Measurements from ENCODE around the gene DEDD2. TPM values are rescaled to one million over a fixed set of nuclear protein-coding genes. Genes with fewer than 3 reads are reported as not detected.

DEDD2 gene
- polyA plus RNA-seq, 3 donors = 27.9 to 32.9 (median 30.4) TPM

DNA sequence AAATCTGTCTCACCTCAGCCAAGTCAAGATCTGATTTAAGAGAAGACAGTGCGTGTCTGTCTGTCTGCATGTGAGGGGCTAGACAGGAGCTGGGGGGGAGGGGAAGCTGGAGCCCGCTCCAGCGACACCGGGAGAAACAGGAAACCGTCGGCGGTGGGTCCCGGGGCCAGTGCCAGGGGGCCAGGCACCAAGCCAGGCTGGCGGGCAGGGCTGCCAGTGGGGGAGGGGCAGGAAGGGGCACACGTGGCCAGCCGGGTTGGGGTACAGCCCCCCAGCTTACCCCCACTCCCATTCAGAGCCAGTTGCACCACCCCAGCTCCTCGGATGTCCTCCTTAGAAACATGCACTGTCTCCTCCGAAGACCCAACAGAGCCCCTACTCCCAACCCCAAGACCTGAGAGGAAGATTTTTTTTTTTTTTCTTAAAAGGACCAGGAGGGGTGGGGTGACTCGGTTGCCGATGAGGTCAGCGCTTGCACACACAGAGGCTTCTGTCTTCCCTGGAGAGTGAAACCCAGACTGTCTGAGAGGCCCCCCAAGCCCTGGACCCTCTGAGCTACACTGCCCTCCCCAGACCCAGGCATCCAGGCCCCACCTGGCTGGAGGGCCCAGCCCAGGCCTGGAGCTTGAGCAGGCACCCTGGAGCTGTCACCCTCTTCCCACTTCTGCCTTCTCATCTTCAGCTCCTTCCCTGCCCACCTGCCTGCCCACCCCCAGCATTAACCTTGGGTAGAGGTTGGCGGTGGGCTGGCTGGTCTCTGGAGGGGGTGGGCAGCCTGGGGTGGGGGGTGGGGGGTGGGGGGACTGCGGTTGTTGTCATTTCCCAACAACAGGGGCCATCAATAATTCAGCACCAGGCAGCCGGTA lies 33.4 kb upstream of the DEDD2 start:
- DNase-seq = no peak

DNA sequence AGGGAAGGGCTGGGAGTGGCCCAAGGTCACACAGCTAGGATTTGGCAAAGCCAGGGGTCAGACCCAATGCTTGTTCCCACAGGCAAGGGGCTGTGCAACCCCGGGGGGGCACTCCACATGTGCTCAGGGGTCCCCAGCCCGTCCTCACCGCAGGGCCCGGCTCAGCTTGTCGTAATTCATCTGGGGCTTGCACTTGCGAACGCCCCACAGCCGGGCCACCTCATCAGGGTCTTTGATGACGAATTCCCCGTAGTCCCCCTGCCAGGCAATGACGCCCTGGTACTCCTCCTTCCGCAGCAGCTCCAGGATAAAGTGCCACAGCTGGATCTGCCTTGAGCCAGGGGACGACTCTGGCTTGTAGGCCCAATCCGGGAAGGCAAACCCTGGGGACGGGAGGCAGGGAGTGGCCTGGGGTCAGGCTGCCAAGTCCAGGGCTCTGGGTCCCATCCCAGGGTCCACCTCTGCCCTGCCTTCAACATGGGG lies 32.7 kb upstream of the DEDD2 start:
- no peak for DNase-seq

DNA sequence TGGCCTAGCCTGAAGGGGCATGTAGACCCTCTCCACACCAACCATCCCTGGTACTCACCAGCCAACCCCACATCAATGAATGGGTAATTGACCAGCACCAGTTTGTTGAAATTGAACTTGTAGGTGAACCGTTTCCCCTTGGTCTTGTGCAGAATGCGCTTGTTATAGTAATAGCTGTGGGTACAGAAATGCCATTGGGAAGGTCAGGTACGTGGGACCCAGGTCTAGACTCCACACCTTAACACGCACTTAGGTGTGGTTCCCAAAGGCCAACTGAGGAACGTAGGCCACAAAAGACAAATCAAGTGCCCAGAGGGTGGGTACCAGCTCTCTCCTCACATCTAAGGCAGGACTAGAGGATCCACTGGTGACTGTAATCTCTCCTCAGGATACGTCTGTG lies 32.3 kb upstream of the DEDD2 start:
- DNase-seq = no peak

DNA sequence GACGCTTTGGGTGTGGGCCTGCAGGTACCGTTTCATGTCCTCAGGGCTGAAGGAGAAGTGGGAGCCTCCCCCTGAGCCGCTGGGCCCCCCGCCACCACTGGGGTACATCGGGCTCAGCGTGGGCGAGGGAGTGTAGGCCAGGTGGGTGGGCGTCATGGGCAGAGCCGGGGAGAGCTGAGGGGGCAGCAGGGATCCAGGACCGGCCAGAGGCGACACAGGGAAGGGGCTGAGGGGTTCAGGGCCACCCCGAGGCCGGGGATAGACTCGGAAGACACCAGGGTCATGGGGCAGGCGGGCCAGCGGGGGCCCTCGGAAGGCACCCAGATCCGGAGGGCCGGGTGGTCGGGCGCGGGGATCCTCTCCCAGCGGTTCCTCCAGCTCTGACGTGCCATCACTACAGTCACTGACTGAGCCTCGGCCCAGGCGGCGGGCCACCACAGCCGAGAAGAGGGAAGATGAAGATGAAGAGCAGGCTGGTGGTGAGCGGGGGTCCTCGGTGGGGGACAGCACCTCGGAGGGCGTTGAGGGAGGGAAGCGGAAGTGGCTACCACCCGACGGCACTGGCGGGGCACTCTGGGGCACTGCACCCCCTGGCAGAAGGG lies 31.8 kb upstream of the DEDD2 start:
- no peak for DNase-seq

DNA sequence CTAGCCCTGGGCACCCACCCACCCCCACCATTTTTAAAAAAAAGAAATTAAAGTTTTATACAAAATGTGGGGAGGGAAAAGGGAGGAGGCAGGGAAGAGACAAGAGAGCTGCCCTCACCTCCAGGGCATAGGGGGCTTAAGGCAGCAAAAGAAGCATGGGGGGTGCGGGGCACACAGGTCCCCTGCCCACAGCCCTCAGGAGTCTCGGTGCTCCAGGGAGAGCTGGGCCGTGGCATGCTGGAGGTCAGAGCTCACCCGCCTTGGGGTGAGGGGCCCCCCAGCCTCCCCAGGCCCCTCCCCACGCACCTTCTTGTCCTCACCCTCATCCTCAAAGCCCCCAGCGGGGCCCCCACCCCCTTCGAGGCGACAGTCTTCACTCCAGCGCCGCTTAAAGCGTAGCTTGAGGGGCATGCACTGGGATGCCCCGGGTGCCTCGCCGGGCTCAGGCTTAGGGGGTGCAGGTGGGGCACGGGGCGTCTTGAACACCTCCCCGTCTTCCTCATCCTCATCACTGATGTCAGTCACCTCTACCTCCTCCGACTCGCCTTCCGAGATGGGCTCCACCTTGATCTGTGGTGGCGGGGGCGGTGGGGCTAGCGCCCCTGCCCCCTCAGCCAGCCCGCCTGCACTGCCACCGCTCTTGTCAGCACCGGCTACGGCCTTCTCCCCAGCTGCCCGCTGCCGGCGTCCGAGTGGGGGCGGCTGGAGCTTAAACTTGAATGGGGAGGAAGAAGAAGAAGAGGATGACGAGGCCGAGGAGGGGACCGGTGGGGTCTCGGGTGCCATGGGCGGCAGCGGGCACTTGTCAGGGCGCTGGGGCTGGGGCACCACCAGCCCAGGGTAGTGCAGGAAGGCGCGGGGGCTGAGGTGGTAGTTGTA lies 31.0 kb upstream of the DEDD2 start:
- no peak for DNase-seq

DNA sequence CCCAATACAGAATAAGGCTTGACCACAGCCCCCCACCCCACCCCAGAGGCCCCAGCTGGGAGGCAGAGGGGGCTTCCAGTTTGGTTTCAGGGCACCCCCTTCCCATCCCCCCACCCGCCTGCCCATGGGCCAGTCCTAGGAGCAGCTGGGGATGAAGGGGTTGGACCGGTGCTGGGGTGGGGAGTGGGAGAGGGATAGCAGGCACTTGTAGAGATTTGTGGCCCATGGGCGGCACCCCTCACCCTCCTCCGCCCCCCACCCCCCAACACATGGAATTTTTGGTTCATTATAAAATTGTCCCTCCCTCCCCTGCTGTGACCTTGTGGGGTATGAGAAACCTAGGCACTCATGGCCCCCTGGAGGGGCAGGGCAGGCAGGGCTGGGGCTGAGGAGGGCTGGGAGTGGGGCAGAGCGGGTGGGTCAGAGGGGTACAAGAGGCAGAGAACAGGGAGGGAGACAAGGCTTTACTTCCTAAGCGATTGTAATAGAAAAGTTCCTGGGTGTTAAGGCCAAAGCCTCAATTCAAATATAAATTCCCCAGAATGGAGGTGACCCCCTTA lies 30.2 kb upstream of the DEDD2 start:
- DNase-seq = no peak

DNA sequence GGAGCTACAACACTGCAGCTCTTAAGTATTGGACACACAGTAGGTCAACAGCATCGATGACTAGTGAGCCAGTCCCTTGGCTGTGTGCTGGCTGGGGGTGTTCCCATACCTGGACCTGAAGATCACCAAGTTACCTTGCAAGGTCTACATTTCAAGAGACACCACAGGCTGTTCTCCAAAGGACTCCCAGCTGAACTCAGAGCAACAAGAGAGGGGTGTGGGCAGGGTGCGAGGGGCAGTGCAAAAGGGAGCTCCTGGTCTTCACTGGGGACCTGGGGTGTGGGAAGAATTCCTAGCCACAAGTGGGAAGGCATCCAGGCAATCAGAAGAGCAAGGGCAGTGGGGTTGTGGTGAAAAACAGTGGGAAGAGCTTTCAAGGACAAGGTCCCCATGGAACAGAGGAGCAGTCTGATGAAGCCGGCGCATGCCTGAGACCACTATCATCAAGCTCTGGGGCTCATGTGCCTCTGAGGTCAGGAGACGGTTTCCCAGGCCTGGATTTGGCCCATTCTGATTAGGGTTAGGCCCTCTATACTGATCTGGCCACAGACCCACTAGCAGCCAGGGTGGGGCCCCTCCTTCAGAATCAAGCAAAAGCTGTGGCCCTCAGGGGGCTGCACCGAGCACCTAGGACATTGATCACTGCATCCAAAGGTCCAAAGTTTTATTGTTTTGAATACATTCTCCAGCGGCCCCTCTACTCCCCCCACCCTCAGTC lies 29.6 kb upstream of the DEDD2 start:
- no peak for DNase-seq

DNA sequence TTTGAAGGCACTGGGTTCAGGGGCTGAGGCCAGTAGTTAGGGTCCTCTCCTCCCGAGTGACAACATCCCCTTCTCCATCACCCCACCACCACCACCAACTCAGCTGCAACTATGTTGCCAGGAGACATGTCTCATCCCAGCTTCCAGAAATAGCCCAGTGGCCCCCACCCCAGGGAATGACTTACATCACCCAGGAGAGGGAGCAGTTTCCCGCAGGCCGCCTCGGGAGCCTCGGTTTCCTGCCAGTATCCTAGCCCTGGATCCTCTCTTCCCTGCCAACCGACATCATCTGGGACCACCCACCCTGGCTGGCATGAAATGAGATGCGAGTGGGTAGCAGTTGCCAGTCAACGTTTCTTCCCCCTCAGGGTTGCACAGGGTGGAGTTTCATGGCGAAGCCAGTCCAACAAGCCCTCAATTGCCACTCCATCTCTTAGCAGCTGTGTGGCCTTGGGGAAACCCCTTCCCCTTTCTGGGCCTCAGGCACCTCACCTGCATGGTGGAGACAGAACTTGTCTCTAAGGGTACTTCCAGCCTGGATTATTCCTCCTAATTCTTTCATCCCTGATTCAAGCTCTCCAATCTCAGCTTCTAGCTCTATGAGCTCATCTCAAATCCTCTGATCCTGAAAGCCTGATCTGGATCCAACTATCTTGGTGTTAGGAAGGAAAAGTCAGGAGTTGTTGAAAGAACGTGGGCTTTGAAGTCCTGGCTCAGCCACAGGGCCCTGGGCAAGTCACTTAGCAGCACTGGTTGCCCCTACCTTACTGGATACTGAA lies 28.9 kb upstream of the DEDD2 start:
- DNase-seq = no peak

DNA sequence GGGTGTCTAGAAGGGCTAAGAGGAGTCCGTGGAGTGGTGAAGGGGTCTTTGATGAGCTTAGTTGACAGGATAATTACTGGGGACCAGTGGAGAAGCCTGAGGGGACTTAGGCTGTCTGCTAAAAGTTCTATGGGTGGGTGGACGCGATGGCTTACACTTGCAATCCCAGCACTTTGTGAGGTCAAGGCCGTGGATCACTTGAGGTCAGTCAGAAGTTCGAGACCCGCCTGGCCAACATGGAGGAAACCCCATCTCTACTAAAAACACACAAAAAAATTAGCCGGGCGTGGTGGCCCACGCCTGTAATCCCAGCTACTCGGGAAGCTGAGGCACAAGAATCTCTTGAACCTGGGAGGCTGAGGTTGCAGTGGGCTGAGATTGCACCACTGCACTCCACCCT lies 27.8 kb upstream of the DEDD2 start:
- no peak for DNase-seq

DNA sequence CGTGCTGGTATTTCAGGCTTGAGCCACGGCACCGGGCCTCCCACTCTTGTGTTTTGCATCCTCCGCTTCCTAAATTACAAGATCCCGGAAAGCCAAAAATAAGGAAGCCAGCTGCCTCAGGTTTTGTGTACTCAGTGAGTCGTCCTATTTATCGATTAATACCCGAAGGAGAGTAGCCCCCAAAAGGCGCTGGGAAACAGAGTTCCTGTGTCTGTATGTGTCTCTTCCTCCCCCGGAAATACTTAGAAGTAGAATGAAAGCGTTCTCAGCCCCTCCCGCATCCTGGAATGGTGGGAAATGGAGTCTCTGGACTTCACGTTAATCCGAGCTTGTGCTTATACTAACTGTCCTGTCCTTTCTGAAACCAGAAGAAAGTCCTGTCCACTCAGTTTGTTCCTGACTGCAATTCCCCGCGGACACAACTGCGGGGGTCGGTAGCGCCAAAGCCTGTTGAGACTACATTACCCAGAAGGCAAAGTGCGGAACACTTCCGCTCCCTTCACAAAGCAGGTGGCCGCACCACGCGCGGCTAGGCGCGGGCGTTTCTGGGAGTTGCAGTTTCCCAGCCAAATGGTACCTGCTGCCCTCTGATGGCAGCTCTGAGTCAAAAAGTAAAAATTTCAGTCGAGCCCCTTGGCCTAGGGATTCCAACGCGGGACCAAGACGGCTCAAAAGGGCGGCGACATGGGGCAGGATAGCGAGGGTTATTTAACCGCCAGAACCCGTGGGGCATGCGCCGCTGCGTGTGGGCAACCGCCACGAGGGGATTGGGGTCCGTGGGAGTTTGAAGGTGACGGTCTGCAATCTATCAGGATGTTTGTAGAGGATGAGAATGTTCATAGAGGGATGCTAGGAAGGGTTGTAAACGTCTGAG lies 27.1 kb upstream of the DEDD2 start:
- DNase-seq = peak; percentile 95

DNA sequence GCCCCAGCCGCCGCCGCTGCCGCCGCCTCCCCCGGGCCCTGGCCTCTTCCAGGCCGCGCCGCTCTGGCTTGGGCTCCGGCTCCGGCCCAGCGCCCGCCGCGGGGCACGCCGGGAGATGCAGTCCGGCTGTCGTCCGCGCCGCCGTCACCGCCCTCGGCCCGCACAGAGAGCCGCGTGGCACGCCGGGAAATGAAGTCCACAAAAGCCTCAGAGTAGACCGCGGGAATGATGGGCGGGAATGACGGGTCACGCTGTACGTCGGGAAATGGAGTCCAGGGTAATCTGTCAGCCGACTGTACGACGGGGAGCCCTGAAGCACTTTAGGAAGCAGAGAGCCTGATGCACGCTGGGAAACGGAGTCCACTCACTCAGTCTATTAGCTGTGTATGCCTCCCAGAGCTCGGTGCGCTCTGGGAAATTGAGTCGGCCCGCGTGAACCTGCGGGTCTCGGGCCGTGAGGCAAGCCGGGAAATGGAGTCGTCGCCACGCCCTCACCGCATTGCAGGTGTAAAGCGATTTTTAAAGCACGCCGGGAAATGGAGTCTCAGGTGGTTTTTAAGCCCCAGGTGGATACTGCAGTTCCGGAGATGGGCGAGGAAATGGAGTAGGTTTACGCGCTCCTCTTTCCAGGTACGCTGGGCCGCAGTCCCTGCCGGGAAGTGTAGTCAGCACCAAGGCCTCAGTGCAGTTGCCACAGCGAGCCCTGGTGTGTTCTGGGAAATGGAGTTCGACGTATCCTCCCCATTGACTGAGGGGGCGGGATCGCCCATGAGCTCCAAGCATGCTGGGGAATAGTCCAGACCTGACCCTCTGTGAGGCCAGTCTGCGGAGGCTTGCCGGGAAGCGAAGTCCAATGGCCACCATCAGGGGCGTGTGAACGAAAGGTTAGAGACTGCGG lies 25.3 kb upstream of the DEDD2 start, which contains the start of gene GSK3A:
Gene GSK3A, minus strand, starts transcription at position 91 of the 898 bp plus-strand sequence. CDS start 137 bp downstream, outside the sequence.
- peak; percentile 99 for DNase-seq

DNA sequence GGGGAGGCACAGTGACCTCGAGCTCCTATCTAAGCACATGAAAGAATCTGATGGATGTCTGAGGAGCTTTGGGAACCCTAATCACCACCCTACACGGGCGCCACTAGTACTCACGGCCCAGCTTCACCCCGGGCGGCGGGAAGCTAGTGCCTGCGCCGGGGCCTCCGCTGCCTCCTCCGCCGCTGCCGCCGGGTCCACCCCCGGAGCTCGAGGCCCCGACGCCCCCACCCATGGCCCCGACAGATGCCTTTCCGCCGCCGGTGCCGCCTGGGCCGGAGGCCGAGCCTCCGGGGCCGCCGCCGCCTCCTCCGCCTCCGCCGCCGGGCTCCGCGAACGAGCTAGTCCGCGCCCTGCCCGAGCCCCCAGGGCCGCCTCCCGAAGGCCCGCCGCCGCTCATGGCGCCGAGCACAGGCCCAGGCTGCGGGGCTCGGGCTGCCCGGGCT lies 24.6 kb upstream of the DEDD2 start:
- no peak for DNase-seq

DNA sequence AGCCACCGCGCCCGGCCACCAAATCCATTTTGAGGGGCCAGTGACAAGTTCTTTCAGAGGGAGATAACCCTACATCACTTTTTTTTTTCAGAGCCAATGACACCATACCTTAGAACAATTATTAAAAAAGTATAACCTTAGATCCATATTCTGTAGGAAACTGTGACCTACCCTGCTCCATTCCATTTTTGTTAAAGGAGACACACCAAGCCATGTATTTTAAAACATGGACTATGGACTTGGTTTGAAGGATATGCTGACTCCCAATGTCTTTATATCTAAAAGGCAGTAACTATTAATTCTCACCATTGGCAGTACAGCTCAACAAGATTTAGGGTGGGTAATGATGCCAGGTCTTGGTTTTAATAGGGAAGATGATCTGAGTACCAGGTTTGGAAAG lies 23.8 kb upstream of the DEDD2 start:
- DNase-seq = no peak

DNA sequence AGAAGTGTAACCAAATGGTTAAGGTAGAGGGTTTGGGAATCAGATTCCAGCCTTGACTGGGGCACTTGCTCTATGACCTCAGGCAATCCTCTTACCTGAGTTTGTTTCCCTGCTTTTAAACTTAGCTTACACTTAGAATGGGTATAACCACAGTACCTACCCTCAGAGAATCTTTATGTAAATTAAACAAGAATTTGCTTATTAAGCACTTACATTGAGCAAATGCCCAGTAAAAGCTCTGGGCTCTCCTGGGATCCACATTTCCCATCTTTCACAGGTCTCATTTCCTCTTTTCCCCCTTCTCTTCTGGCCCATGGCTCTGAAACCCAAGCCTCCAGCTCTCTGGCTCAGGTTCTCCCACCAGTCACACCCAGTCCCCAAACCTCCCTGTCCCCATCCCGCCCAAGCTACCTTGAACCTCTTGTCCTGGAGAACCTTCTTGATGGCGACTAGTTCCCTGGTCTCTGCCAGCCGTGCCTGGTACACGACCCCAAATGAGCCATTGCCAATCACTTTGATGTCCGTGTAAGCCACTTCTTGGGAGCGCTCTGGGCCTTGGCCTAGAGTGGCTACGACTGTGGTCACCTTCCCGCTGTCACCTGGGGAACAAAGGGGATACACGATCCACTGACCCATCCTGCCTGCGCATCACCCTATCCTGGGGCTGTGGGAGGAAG lies 22.2 kb upstream of the DEDD2 start:
- no peak for DNase-seq

DNA sequence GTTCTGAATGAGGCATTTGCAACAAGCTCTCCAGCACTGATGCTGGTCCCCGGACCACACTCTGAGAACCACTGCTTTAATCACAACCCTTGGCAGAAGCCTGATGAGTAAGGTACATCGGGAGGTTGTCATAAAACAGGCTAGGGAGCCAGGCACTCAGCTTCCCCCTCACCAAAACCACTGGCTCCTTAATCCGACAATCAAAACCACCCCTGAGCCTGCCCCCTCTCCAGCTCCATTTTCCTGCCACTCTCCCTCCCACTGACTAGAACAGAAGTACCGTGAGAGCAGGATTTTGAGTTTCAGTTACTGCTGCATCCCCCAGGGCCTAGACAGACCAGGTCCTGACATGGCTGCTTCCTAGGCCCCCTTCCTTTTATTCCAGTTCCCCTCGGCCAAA lies 17.7 kb upstream of the DEDD2 start:
- no peak for DNase-seq

DNA sequence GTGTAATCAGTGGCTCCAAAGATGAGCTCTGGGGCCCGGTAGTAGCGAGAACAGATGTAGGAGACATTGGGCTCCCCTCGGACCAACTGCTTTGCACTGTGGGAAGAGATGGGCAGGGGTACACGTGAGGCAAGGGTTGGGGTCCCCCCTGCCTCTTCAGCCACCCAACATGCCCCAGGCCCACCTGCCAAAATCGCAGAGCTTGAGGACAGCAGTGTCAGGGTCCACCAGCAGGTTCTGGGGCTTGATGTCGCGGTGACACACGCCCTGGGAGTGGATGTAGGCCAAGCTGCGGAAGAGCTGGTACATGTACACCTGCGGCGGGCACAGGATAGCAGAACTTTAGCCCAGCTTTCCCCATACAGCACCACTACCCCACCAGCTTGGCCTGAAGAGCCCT lies 16.9 kb upstream of the DEDD2 start:
- DNase-seq = no peak

DNA sequence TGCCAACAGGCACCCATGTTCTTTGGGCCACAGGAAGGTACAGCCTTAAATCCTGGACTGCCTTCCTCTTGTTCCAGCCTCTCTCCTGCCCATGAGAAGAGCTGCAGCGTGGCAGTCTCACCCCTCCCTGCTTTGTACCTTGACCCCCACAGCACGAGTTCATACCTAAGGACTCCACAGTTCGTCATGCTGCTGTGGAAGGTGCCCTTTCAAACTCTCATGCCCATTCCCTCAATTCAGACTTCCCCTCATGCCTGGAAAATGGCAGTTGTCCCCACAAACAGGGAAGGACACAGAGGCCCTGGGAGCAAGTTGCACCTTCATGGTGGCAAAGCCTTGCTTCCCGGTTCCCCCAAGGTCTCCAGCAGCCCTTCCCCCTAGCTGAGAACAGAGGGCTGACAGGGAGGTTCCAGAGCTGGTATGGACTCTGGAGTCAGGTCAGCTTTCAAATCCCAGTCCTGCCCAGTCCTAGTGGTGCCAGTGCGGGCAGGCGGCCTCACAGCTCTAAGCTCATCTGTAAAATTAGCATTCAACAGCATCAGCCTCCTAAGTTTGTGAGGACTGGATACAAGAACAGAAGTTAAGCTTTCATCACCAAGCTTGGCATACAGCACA lies 16.3 kb upstream of the DEDD2 start:
- no peak for DNase-seq
